ENCODE data around the gene SERINC1. TPM values are rescaled to one million over a fixed set of nuclear protein-coding genes. Genes with fewer than 3 reads are reported as not detected.

The SERINC1 gene
- total RNA-seq, 1 donor from 2014 or later = 44.0 TPM

DNA sequence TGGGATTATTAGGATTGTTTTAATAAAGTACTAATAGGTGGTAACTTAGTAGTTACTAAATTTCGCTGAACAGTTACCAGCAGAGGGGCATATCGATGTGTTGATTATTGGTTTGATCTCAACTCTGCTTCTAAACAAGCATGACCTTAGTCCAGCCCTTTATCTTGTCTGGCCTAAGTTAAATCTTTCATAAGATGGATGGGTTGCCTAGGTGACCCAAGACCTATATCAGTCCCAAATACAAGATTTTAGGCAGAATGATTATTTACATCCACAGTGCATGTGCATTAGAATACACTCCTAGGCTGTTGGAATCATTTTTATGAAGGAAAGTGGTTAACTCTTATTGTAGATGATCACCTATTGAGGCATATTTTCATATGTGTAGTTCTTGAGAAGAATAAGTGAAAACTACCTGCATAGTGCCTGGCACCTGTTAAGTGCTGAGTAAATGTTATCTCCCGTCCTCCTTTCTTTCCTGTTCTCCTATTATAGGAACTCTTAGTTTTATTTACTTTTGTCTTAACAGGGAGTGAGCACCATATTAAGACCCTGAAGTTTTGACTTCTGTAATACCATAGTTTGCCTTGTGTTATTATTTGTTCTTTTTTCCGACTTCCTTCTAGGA lies 71.0 kb downstream of the SERINC1 start:
- Mint-ChIP-seq H3K4me1 (ENCODE audit: low read depth) (peaks cover 38% of the 10 kb centered on the region), H3K27me3 (ENCODE audit: low read depth) (no peaks in the 10 kb centered on the region), H3K9me3 (no peaks in the 10 kb centered on the region), H3K4me3 (ENCODE audit: low read depth) (peak overlapping the region; percentile 99), H3K27ac (no peak overlapping the region), H3K36me3 (ENCODE audit: low read depth) (peaks cover 10% of the 10 kb centered on the region)
- intact Hi-C loops (cut with micrococcal nuclease) = loop anchor here (2.0 kb wide), 1 partner anchor 22 kb away; no protein-coding TSS in a partner anchor
- no peak for DNase-seq (ENCODE audit: low spot score)

DNA sequence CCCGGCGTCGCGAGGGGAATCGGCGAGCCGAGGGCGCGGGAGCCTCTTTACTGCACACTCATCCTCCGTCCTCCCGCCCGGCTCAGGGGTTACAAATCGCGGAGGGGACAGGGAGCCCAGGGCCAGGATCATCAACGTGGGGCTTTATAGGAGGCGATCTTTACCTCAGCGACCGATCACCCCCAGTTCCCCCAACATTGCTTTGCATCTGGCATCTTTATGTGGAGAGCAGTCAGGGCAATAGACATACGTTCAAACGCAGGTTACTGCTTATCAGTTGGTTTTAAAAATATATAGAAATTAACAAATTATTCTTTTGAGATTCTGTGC lies 71.5 kb downstream of the SERINC1 start:
- intact Hi-C loops (cut with micrococcal nuclease) = loop anchor here (2.0 kb wide), 1 partner anchor 23 kb away; no protein-coding TSS in a partner anchor
- Mint-ChIP-seq H3K27me3 (ENCODE audit: low read depth) (no peaks in the 10 kb centered on the region), H3K9me3 (no peaks in the 10 kb centered on the region), H3K4me3 (ENCODE audit: low read depth) (peak overlapping the region; percentile 99), H3K36me3 (ENCODE audit: low read depth) (peaks cover 10% of the 10 kb centered on the region), H3K27ac (peak overlapping the region; percentile 95), H3K4me1 (ENCODE audit: low read depth) (peaks cover 41% of the 10 kb centered on the region)
- DNase-seq (ENCODE audit: low spot score) = no peak

DNA sequence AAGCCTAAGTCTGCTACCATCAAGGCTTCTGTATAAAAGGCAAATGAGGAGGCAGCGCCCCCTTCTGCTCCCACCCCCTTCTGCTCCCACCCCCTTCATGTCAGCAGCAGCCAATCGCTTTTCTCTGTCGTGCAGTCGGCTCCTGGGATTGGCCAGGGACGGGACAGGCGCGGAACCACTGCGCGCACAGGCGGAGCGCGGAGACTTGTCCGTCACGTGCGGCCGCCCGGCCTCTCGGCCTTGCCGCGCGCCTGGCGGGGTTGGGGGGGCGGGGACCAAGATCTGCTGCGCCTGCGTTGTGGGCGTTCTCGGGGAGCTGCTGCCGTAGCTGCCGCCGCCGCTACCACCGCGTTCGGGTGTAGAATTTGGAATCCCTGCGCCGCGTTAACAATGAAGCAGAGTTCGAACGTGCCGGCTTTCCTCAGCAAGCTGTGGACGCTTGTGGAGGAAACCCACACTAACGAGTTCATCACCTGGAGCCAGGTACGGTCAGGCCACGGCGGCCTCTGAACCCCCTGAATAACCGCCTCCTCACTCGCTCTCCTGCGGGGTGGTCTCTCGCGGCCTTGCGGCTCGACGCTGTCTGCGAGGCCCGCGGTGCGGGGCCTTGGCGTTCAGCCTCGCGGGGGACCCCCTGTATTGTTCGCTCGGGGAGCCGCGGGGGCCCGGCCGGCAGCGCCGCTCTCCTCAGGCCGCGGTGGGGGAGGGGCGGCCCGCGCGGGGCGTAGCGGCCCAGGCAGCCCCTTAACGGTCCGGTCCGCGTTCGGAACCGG lies 72.1 kb downstream of the SERINC1 start, which contains the start of gene HSF2:
Gene HSF2, plus strand, starts transcription at position 305 of the 773 bp plus-strand sequence. Its CDS starts 86 bp downstream, at position 391.
- DNase-seq (ENCODE audit: low spot score) = peak; percentile 93
- H3K27me3 Mint-ChIP-seq (ENCODE audit: low read depth) = no peaks in the 10 kb centered on the region

DNA sequence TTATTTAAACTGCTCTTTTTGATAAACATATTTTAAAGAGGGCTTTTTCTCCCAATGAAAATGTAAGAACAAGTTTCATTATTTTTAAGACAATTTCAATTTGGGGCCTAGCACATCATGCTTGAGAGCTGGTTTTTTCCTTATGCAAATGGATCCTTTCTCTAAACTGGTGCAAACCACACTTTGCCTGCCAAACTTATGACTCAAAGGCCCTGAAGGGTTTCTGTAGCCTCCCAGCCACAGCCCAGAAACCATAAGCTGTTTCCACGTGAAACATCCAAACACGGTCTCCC lies 72.6 kb downstream of the SERINC1 start:
- Mint-ChIP-seq H3K27ac (peak overlapping the region; percentile 78), H3K4me3 (ENCODE audit: low read depth) (peak overlapping the region; percentile 99), H3K4me1 (ENCODE audit: low read depth) (peaks cover 34% of the 10 kb centered on the region), H3K36me3 (ENCODE audit: low read depth) (peaks cover 3% of the 10 kb centered on the region), H3K27me3 (ENCODE audit: low read depth) (no peaks in the 10 kb centered on the region), H3K9me3 (no peaks in the 10 kb centered on the region)
- intact Hi-C loops (cut with micrococcal nuclease) = loop anchor here (1.0 to 2.0 kb wide), 3 partner anchors 18 to 400 kb away; partner anchors contain the start of gene SERINC1
- no peak for DNase-seq (ENCODE audit: low spot score)

More for the DNA sequence above, 72.1 kb downstream of the SERINC1 start, which contains the start of gene HSF2:
- Mint-ChIP-seq H3K36me3 (ENCODE audit: low read depth) (peaks cover 5% of the 10 kb centered on the region), H3K4me3 (ENCODE audit: low read depth) (peak within 1 kb of the TSS; percentile 99), H3K27ac (peak within 1 kb of the TSS; percentile 95), H3K9me3 (no peaks in the 10 kb centered on the region), H3K4me1 (ENCODE audit: low read depth) (peaks cover 36% of the 10 kb centered on the region)
- intact Hi-C loops (cut with micrococcal nuclease) = loop anchor here (1.0 to 2.0 kb wide), 4 partner anchors 18 to 399 kb away; partner anchors contain the start of gene SERINC1

GRCh38 chr6:122394016-122394415 lies 77.6 kb downstream of the SERINC1 start:
- no peak overlapping the region for H3K27ac Mint-ChIP-seq
- peaks cover 13% of the 10 kb centered on the region for H3K4me1 Mint-ChIP-seq (ENCODE audit: low read depth)
- H3K27me3 Mint-ChIP-seq (ENCODE audit: low read depth) = no peaks in the 10 kb centered on the region
- DNase-seq (ENCODE audit: low spot score) = no peak
- H3K36me3 Mint-ChIP-seq (ENCODE audit: low read depth) = no peaks in the 10 kb centered on the region
- no peaks in the 10 kb centered on the region for H3K9me3 Mint-ChIP-seq
- H3K4me3 Mint-ChIP-seq (ENCODE audit: low read depth) = no peak overlapping the region
- intact Hi-C loops (cut with micrococcal nuclease) = no loop called here

DNA sequence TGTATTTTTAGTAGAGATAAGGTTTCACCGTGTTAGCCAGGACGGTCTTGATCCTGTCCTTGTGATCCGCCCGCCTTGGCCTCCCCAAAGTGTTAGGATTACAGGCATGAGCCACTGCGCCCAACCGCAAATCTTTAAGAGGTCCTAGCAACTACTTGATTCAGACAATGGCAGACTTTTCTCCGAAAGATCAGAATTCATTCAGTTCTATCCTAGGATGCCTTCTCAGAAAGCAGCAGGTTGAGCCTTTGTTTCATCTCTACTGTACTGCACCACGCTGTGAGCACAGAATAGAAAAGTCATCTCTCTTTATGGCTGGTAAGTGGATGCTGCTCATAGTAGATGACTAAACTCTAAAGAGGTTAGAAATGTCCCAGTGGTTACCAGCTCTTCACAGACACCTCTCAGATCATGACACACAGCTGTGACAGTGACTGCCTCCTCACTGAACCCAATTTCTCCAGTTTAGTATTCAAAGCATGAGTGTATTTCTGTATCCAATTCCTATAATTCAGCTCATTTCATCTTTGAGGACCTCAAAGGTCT lies 78.2 kb downstream of the SERINC1 start:
- intact Hi-C loops (cut with micrococcal nuclease) = loop anchor here (1.0 kb wide), 1 partner anchor 78 kb away; the partner anchor contains the start of gene SERINC1
- Mint-ChIP-seq H3K4me1 (ENCODE audit: low read depth) (peaks cover 10% of the 10 kb centered on the region), H3K9me3 (no peaks in the 10 kb centered on the region), H3K27me3 (ENCODE audit: low read depth) (no peaks in the 10 kb centered on the region), H3K27ac (no peak overlapping the region), H3K4me3 (ENCODE audit: low read depth) (no peak overlapping the region), H3K36me3 (ENCODE audit: low read depth) (no peaks in the 10 kb centered on the region)
- DNase-seq (ENCODE audit: low spot score) = no peak

Other genes starting within 250 kb of the SERINC1 start
- gene HSF2, start 72.2 kb downstream of the SERINC1 start, total RNA-seq = 14.3 and 15.0 TPM in 2 replicates
- gene PKIB, start 138.6 kb upstream of the SERINC1 start, total RNA-seq = 0.44 and 0.52 TPM in 2 replicates